Heart left ventricle (tissue), 13 donors: ENCODE measurements around the gene OTOS.

Experiments
- CTCF ChIP-seq, 12 donors: fragments of 200-600 bp; sonication (generic) in 4 of 12; IDR thresholded peaks; one replicate each; pipeline versions ENCODE4 v1.5.0 to v1.8.0; 2018 to 2022; ENCODE audit warnings: antibody characterized with exemption in 12 of 12, mild to moderate bottlenecking in 5 of 12
- POLR2A ChIP-seq, 2 donors: fragments of 450-650 bp; IDR thresholded peaks; one replicate each; pipeline ENCODE4 v1.6.1; 2017; ENCODE audit warnings: antibody characterized with exemption in 2 of 2, mild to moderate bottlenecking in 2 of 2, moderate library complexity in 2 of 2
- donor health status: ischemic (EF 13 %, LVEDD 7.1; RV severe dilation, severe dysfunction).
- donor health status: DM: no; HTN: yes; CAD: no.
- donor health status: DM: no; HTN: no; CAD: no.
- donor health status: ischemic (EF 25% LVEDD 6.9; RV normal size, moderate dysfunction).
- donor health status: ischemic (EF 25% LVEDD 5.7; RV mildly dilated, moderate dysfunction).
- donor health status: ischemic (EF 35%, LVEDD 5.7; RV mildly dilated, moderate dysfunction).
- donor health status: nonischemic (EF 11% LVEDD 7.7; RV severe dilation, severe dysfunction).
- donor health status: DM: yes; HTN: yes; CAD: no.
- donor health status: PGD.
- donor health status: ischemic (EF 29% LVEDD 5.4; RV normal size, mild dysfunction).
- donor health status: nonischemic (EF 23%, LVEDD 6.1; RV moderate dilation, normal function).

DNA sequence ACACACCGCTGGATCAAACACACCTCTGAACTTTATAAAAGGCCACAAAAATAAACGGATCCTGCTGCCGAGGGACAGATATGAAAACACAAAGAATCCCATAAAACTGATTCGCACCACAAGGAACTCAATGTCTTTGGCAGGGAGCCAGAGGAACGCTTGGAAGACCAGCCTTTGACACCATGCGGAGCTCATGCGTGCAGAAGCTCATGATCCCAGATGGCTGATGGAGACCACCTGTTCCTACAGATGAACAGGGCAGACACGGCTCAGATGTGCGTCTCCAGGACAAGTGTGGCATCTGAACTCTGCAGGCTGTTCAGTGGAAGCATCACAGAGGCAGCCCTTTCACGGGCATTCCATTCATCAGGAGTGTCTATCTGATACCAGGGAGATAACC is 29.2 kb downstream of the OTOS start:
- TF ChIP-seq CTCF (IDR thresholded peaks at IDR 0.05): no peak
- TF ChIP-seq POLR2A (IDR thresholded peaks at IDR 0.05): no peak
